GM21619 (cell line): ENCODE measurements around the gene PGLYRP1.

Source experiments
- ATAC-seq: cut with Tn5 transposase; IDR thresholded peaks from one replicate; pipeline ENCODE4 v1.9.1; 2021; ENCODE audit not compliant: unreplicated experiment

The PGLYRP1 gene

GRCh38 chr19:45971260-45971902 lies 51.5 kb downstream of the PGLYRP1 start:
- no peak for ATAC-seq

GRCh38 chr19:45969676-45970075 lies 53.2 kb downstream of the PGLYRP1 start:
- ATAC-seq: no peak
